A673 (cell line): ENCODE measurements around the gene MRPL52.

ENCODE experiments used
- CTCF ChIP-seq: fragments of 300-800, 200-600 bp; sonication (generic); conservative IDR thresholded peaks from 2 replicates; pipeline ENCODE4 v1.5.1; 2017; ENCODE audit warnings: low read depth, mild to moderate bottlenecking, antibody characterized with exemption, low read length, moderate library complexity, mixed read lengths
- EZH2 ChIP-seq: fragments of 200-600 bp; sonication (generic); IDR thresholded peaks from 2 replicates; pipeline ENCODE4 v1.6.1; 2017; ENCODE audit warnings: borderline replicate concordance, low read depth, mild to moderate bottlenecking, mixed read lengths, antibody characterized with exemption, low read length; ENCODE audit not compliant: poor library complexity, severe bottlenecking

- TF ChIP-seq CTCF (no peak), EZH2 (no peak)
Observed at GRCh38 chr14:22875003-22875747, 45.5 kb downstream of the MRPL52 start.
